Adrenal gland (tissue), 12 donors: Measurements from ENCODE around the gene RHO. TPM values are rescaled to one million over a fixed set of nuclear protein-coding genes. Genes with fewer than 3 reads are reported as not detected.

Source experiments
- DNase-seq, 7 donors: peaks; one replicate each; pipeline ENCODE4 v3.0.0-alpha.2; 2019 to 2020
- H3K27ac ChIP-seq, 5 donors: fragments of 200-600 bp; sonication (generic) in 4 of 5; 1 replicate in 3 of 5; 2 replicates in 2 of 5; pipeline versions ENCODE4 v1.5.1 to v1.8.0; 2016 to 2020; ENCODE audit warnings: mild to moderate bottlenecking in 1 of 5
- H3K27me3 ChIP-seq: fragments of 200-600 bp; 2 replicates; pipeline ENCODE4 v1.8.0; 2021
- H3K36me3 ChIP-seq, 2 donors: fragments of 200-600 bp; replicated peaks in 1 of 2; 1 replicate in 1 of 2; 2 replicates in 1 of 2; pipeline versions ENCODE4 v1.5.1 to v1.8.0; 2018 to 2022
- H3K4me1 ChIP-seq, 2 donors: fragments of 200-600 bp; replicated peaks in 1 of 2; 1 replicate in 1 of 2; 2 replicates in 1 of 2; pipeline versions ENCODE4 v1.5.1 to v1.8.0; 2018 to 2021
- H3K4me3 ChIP-seq, 4 donors: fragments of 200-600 bp; sonication (generic) in 3 of 4; one replicate each; pipeline ENCODE4 v1.5.1; 2016 to 2018
- H3K9me3 ChIP-seq, 3 donors: fragments of 200-600 bp; sonication (generic) in 1 of 3; replicated peaks in 1 of 3; 1 replicate in 2 of 3; 2 replicates in 1 of 3; pipeline versions ENCODE4 v1.5.1 to v1.8.0; 2016 to 2021
- CTCF ChIP-seq, 6 experiments: fragments of 450-650 bp in 4 of 6; fragments of 200-600 bp in 2 of 6; sonication (generic) in 1 of 6; IDR thresholded peaks; 1 replicate in 5 of 6; 2 replicates in 1 of 6; pipeline versions ENCODE4 v1.5.1 to v1.8.0; 2016 to 2021; ENCODE audit warnings: antibody characterized with exemption in 6 of 6, mild to moderate bottlenecking in 2 of 6, moderate library complexity in 1 of 6
- POLR2A ChIP-seq, 2 donors: fragments of 450-650 bp; IDR thresholded peaks; one replicate each; pipeline ENCODE4 v1.6.1; 2017; ENCODE audit warnings: antibody characterized with exemption in 2 of 2, mild to moderate bottlenecking in 2 of 2, moderate library complexity in 1 of 2
- WGBS, 4 donors: extraction: QIAGEN DNeasy Blood & Tissue Kit in 2 of 4; methylation state at CpG; one replicate each; pipeline versions ENCODE4 v1.1.5 to v1.1.7; 2013 to 2017; 5-methylcytosine and 5-hydroxymethylcytosine counted together
- intact Hi-C, 2 donors: fragments of 100-400 bp; cut with DNase I; formaldehyde crosslinking; loops; one replicate each; pipeline versions ENCODE4 v1.14.1 to v1.15.0; 2022 to 2023
- polyA plus RNA-seq, 3 donors: library from polyadenylated mRNA; stranded (reverse); fragments of 200-250 nt in 2 of 3; fragments of 350-450 nt in 1 of 3; fragmentation: Illumina TruSeq in 1 of 3; extraction: RNeasy Lipid Tissue Mini Kit (QIAGEN cat#74804) in 1 of 3; gene quantifications; one replicate each; pipeline ENCODE4 v1.2.3, GENCODE V29; 2013 to 2014
- total RNA-seq, 9 donors: library from RNA; depleted of rRNA in 4 of 9; stranded (reverse); fragments of >200 nt in 4 of 9; fragments of 120-200 nt in 1 of 9; fragmentation: NEBNext Ultra II Directional in 1 of 9; extraction: Animal tissue kit (Norgen Biotek cat#: 25700) in 1 of 9; gene quantifications; one replicate each; pipeline versions ENCODE4 v1.1.0 to v1.2.4, GENCODE V29; 2013 to 2023
- donor health status: healthy with polysubstance abuse.
- donor health status: Bipolar disorder and iron deficiency.
- donor health status: DM: yes; HTN: yes; CAD: no.
- donor health status: DM: no; HTN: no; CAD: no.
- donor health status: DM: no; HTN: no; CAD: no.
- donor health status: DM: yes; HTN: yes; CAD: no.

The RHO gene
- total and polyA plus RNA-seq, 12 donors: not detected

- TF ChIP-seq CTCF (IDR thresholded peaks at IDR 0.05) (no peak), POLR2A (IDR thresholded peaks at IDR 0.05) (no peak)
- WGBS, 4 donors: 81 to 89% (median 85%) methylated on average over 8 of the region's 8 CpGs
- Histone ChIP-seq H3K4me1 (no peaks in the 10 kb centered on the region), H3K27ac (no peak overlapping the region), H3K9me3 (no peaks in the 10 kb centered on the region), H3K4me3 (no peak overlapping the region), H3K36me3 (peaks cover 0 to 5% of the 10 kb centered on the region in 2 donors), H3K27me3 (no peaks in the 10 kb centered on the region)
- DNase-seq: no peak
- intact Hi-C loops: no loop called here
Measured at GRCh38 chr3:129521611-129522010, 6.8 kb upstream of the RHO start.

GRCh38 chr3:129522953-129523352 lies 5.5 kb upstream of the RHO start:
- no peak overlapping the region for H3K27ac ChIP-seq
- intact Hi-C loops: no loop called here
- no peaks in the 10 kb centered on the region for H3K4me1 ChIP-seq
- no peaks in the 10 kb centered on the region for H3K27me3 ChIP-seq
- DNase-seq: no peak
- peaks cover 0 to 5% of the 10 kb centered on the region in 2 donors for H3K36me3 ChIP-seq
- TF ChIP-seq CTCF (IDR thresholded peaks at IDR 0.05) (no peak), POLR2A (IDR thresholded peaks at IDR 0.05) (no peak)
- WGBS, 4 donors: 89 to 95% (median 93%) methylated on average over 4 to 5 of the region's 5 CpGs
- no peak overlapping the region for H3K4me3 ChIP-seq
- no peaks in the 10 kb centered on the region for H3K9me3 ChIP-seq

GRCh38 chr3:129524081-129524480 lies 4.4 kb upstream of the RHO start:
- intact Hi-C loops: no loop called here
- Histone ChIP-seq H3K27me3 (no peaks in the 10 kb centered on the region), H3K4me3 (no peak overlapping the region), H3K36me3 (peaks cover 0 to 5% of the 10 kb centered on the region in 2 donors), H3K27ac (no peak overlapping the region), H3K4me1 (no peaks in the 10 kb centered on the region), H3K9me3 (no peaks in the 10 kb centered on the region)
- no peak for DNase-seq
- TF ChIP-seq POLR2A (IDR thresholded peaks at IDR 0.05) (no peak), CTCF (IDR thresholded peaks at IDR 0.05) (no peak)
- WGBS, 4 donors: 86 to 92% (median 90%) methylated on average over 3 to 4 of the region's 4 CpGs

GRCh38 chr3:129525341-129525968 lies 3.0 kb upstream of the RHO start:
- Histone ChIP-seq H3K4me1 (no peaks in the 10 kb centered on the region), H3K27ac (no peak overlapping the region), H3K27me3 (no peaks in the 10 kb centered on the region), H3K36me3 (no peaks in the 10 kb centered on the region), H3K4me3 (no peak overlapping the region), H3K9me3 (no peaks in the 10 kb centered on the region)
- WGBS, 4 donors: 73 to 94% (median 79%) methylated on average over 4 to 8 of the region's 8 CpGs
- DNase-seq: peak in 2 of 7 donors; percentile 12 to 36
- intact Hi-C loops: no loop called here
- no peak for TF ChIP-seq POLR2A (IDR thresholded peaks at IDR 0.05)
- no peak for TF ChIP-seq CTCF (IDR thresholded peaks at IDR 0.05)
